ENCODE data around the gene ZNF644.
"Not testable (repeated sequence)": the region's sequence is repeated elsewhere in the genome, so short reads cannot be mapped to it uniquely, and the experiment has no call there.

Gene ZNF644

DNA sequence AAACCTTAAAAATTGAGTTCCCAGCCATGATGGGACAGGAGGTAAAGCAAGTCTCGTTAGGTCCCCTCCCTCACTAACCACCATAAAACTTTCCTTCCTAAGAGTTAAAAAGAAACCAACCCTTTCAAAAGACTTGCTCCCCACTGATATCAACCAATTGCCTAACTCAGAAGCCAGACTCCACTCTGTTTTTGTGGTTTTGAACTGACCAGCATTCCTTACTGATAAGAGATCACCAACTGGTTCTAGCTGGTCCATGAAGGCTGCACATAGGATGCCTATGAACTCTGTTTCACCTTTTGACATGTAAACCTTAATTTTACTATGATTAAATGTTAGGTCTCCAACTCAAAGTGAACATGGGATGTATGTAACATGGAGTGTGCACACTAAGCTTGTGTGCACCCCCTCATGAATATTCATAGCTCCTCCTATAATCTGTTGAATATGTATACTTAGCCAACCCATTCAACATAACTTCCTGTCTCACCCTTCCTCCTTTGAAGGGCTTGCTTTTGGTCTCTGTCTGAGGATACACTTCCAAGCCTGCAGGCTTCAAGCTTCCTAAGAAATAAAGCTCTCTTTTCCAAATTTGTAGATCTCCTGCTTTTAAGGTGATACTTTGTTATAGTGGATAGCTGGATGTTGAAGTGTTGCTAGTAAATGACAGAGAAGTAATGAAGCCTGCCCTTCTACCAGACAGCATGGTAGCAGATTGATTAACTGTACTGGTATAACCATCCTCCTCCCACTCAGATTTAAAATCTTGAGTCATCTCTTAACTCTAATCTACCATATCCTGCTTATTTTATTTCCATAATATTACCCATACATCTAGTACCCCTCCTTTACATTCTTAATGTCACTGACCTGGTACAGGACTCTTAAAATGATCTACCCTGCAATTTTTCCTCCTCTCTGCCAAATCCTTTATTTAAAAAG is 95.6 kb downstream of the ZNF644 start:
- DNase-seq = no peak

DNA sequence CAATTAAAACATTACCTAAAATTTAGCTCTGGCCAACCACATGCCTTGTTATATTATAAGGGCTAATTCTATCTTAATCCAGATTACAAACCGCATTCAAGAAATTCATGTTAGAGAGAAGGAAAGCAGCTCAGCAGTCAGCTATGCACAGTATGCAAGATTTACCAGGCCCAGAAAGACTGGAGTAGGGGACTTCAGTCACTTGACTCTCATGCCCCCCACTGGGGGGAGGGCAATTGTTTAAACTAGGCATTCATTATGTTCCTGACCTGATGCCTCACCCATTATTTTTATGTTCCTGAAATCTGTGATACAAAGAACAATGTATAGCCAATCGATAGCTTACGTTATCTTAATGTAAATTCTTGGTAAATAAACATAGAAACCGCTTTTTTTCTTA is 96.9 kb downstream of the ZNF644 start:
- no peak for DNase-seq

GRCh38 chr1:90922996-90923395 is 98.8 kb downstream of the ZNF644 start:
- DNase-seq = no peak

DNA sequence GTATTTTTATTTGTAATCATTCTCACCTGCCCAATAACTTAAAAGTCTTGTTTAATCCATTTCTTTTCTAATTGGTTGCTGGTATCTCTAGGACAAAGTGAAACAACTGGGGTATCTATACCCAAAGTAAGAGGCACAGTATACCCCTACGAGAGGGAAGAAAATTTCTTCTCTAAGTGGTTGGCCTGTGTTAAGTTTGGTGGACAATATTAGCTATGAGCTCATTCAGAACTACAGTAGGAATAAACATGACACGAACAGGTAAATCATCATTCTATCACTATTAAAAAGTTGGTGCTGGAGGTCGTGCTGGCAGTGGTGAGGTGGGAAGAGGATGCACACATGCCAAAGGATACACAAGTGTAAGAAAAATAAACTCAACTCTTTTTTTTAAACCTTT is 99.6 kb downstream of the ZNF644 start:
- no peak for DNase-seq

DNA sequence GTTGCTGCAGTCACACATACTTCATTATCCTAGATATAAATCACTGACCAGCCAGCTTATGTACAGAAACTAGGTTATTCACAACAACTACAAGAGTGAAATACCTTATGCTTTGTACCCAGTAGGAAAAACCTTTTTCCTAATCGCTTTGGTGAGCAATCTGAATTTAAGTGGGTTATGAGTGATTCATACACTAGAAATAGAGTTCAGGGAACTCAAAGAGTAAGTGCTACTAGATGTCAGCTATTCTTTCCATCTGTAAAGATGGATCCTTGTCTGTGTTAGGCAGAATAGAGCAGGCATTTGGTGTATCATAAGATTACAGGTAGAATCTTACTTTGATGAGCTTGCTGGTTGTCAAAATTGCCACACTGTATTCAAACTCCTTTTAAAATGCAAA is 101.9 kb downstream of the ZNF644 start:
- DNase-seq = no peak

DNA sequence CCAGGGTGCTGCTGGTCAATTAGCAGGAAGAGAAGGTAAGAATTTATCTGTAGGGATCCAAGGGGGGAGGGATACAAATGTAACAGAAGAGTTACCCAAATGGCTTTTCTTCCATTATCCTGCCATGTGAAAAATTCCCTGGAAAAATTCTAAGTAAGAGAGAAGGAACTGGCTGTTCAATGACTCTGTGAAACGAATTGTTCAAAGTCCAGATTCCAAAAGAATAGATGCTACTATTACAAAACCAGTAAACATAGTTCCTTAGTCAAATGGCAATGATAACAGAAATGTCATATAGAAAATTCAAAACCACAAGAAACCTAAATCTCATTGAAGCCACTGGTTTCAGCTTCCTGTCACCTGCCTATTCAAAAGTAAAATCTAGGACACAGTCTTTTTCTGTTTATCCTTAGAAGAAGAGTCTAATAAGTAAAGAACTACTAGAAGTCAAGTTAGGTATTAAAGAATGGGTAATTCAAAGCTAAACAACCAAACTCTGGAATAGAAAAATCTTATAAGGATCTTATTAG is 102.6 kb downstream of the ZNF644 start:
- peak; percentile 3 for DNase-seq

- DNase-seq = no peak
Observed at GRCh38 chr1:90911353-90911752, 110.5 kb downstream of the ZNF644 start.

DNA sequence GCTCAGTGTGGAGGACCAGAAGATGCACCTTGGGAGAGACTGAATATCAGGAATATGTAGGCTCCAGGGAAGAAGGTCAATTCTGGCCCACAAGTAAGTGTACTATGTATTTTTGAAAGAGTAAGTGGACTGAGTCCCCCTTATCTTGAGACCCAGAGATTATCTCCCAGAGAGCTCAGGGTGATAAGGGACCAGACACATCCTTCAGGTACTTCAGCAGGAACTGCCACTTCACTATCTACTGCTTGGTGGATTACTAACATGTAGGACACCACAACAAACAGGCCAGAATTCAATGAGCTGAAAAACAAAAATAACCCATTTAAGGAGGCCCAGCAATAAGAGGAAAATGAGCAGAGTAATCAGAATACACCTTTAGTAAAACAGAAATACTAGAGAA is 119.2 kb downstream of the ZNF644 start:
- DNase-seq = no peak

GRCh38 chr1:90899263-90899662 is 122.6 kb downstream of the ZNF644 start:
- no peak for DNase-seq

GRCh38 chr1:90893679-90894078 is 128.2 kb downstream of the ZNF644 start:
- not testable (repeated sequence) for DNase-seq

DNA sequence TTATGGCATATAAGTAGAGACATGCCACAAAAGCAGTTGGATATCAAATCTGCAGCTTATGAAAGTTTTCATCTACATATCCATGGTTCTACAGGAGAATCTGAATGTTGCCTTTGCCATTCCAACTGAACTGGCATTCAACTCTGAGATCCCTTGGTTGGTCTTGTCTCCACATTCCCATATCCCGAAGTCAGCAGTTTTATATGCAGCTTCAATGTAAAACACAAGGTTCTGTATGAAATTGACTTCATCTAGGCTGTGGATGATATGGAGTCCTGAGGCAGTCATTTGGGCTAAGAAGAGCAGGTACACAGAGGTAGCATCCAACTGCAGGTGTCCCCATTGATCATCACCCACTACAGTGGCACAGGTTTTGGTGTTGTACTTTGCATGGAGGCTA is 129.0 kb downstream of the ZNF644 start:
- not testable (repeated sequence) for DNase-seq

- not testable (repeated sequence) for DNase-seq
Observed at GRCh38 chr1:90892196-90892595, 129.6 kb downstream of the ZNF644 start.

DNA sequence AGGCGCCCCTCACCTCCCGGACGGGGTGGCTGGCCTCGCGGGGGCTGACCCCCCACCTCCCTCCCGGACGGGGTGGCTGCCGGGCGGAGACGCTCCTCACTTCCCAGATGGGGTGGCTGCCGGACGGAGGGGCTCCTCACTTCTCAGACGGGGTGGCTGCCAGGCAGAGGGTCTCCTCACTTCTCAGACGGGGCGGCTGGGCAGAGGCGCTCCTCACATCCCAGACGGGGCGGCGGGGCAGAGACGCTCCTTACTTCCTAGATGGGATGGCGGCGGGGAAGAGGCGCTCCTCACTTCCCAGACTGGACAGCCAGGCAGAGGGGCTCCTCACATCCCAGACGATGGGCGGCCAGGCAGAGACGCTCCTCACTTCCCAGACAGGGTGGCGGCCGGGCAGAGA is 130.1 kb downstream of the ZNF644 start:
- DNase-seq = not testable (repeated sequence)

- no peak for DNase-seq
Observed at GRCh38 chr1:90882221-90882620, 139.6 kb downstream of the ZNF644 start.

DNA sequence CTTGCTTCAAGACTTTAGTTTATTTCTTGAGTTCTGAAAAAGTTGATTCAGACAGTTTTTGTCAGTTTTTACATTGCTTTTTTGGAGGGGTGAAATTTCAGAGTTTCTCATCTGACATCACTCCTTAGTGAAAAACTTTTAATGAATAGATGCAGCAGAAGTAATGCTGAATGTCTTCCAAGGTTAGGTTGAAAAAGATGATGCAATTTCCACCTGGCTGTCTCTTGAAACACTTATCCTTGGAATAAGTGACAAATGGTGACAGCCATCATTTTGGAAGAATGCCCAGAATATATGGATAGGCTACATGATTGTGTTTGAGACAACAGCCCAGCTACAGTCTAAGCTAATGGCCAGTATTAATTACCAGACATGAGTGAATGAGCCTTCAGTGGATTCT is 140.8 kb downstream of the ZNF644 start:
- DNase-seq = no peak

DNA sequence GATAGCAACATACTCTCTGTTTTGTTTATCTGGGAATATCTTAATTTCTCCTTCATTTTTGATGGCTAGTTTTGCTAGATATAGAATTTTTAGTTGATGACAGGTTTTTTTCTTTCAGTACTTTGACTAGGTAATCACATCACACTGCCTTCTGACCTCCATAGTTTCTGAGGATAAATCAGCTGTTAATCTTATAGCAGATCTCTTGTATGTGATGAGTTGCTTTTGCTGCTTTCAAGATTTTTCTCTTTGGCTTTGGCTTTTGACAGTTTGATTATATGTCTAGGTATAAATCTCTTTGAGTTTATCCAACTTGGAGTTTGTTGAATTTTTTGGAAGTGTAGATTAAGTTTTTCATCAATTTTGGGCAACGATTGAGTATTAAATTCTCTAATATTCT is 142.6 kb downstream of the ZNF644 start:
- DNase-seq = no peak

GRCh38 chr1:90876101-90876500 is 145.7 kb downstream of the ZNF644 start:
- no peak for DNase-seq

All from CD4-positive, alpha-beta T cell treated with Interleukin-17A for 1 hour (primary cell).